ENCODE measurements around the gene CUEDC1.

- TF ChIP-seq EZH2 (IDR thresholded peaks at IDR 0.05; ENCODE audit: borderline replicate concordance, low read depth, low read length, poor library complexity, severe bottlenecking) (no peak), CTCF (conservative IDR thresholded peaks at IDR 0.05; ENCODE audit: low read depth, low read length) (no peak)
These were observed 9.0 kb downstream of the CUEDC1 start for GRCh38 chr17:57945996-57946797.
